ENCODE data around the gene PTTG1IP.

- TF ChIP-seq CTCF (IDR thresholded peaks at IDR 0.05) = no peak
- TF ChIP-seq POLR2A (IDR thresholded peaks at IDR 0.05) = no peak
- TF ChIP-seq POLR2AphosphoS5 (IDR thresholded peaks at IDR 0.05) = no peak
These were observed 54.9 kb downstream of the PTTG1IP start for GRCh38 chr21:44818640-44819011.

All from prostate gland (tissue), 2 donors.